Measurements from ENCODE around the gene MCTP2.

Gene MCTP2

GRCh38 chr15:94367726-94368535 lies 136.6 kb downstream of the MCTP2 start:
- in situ Hi-C loops (cut with HindIII; ENCODE audit: low pct_ligation_motif_present, low pct_unique_long_range_greater_than_20kb, low sequenced_read_pairs), result no loop called here
- DNase-seq, result no peak

- in situ Hi-C loops (cut with HindIII; ENCODE audit: low pct_ligation_motif_present, low pct_unique_long_range_greater_than_20kb, low sequenced_read_pairs), result no loop called here
- no peak for DNase-seq
Observed at GRCh38 chr15:94370206-94370935, 139.0 kb downstream of the MCTP2 start.

GRCh38 chr15:94370936-94371285 lies 139.6 kb downstream of the MCTP2 start:
- no peak for DNase-seq
- in situ Hi-C loops (cut with HindIII; ENCODE audit: low pct_ligation_motif_present, low pct_unique_long_range_greater_than_20kb, low sequenced_read_pairs), result no loop called here

- DNase-seq, result no peak
- in situ Hi-C loops (cut with HindIII; ENCODE audit: low pct_ligation_motif_present, low pct_unique_long_range_greater_than_20kb, low sequenced_read_pairs), result no loop called here
Observed at GRCh38 chr15:94372821-94373220, 141.5 kb downstream of the MCTP2 start.

GRCh38 chr15:94375997-94376396 lies 144.6 kb downstream of the MCTP2 start:
- in situ Hi-C loops (cut with HindIII; ENCODE audit: low pct_ligation_motif_present, low pct_unique_long_range_greater_than_20kb, low sequenced_read_pairs), result no loop called here
- no peak for DNase-seq

- in situ Hi-C loops (cut with HindIII; ENCODE audit: low pct_ligation_motif_present, low pct_unique_long_range_greater_than_20kb, low sequenced_read_pairs), result no loop called here
- DNase-seq, result no peak
Observed at GRCh38 chr15:94379986-94380385, 148.6 kb downstream of the MCTP2 start.

- no peak for DNase-seq
- in situ Hi-C loops (cut with HindIII; ENCODE audit: low pct_ligation_motif_present, low pct_unique_long_range_greater_than_20kb, low sequenced_read_pairs), result no loop called here
Observed at GRCh38 chr15:94380798-94381197, 149.4 kb downstream of the MCTP2 start.

- in situ Hi-C loops (cut with HindIII; ENCODE audit: low pct_ligation_motif_present, low pct_unique_long_range_greater_than_20kb, low sequenced_read_pairs), result no loop called here
- DNase-seq, result no peak
Observed at GRCh38 chr15:94381384-94381783, 150.0 kb downstream of the MCTP2 start.

GRCh38 chr15:94383041-94383440 lies 151.7 kb downstream of the MCTP2 start:
- no peak for DNase-seq
- in situ Hi-C loops (cut with HindIII; ENCODE audit: low pct_ligation_motif_present, low pct_unique_long_range_greater_than_20kb, low sequenced_read_pairs), result no loop called here

- in situ Hi-C loops (cut with HindIII; ENCODE audit: low pct_ligation_motif_present, low pct_unique_long_range_greater_than_20kb, low sequenced_read_pairs), result no loop called here
- no peak for DNase-seq
Observed at GRCh38 chr15:94383706-94384105, 152.3 kb downstream of the MCTP2 start.

GRCh38 chr15:94385441-94385840 lies 154.1 kb downstream of the MCTP2 start:
- no peak for DNase-seq

GRCh38 chr15:94386351-94386750 lies 155.0 kb downstream of the MCTP2 start:
- in situ Hi-C loops (cut with HindIII; ENCODE audit: low pct_ligation_motif_present, low pct_unique_long_range_greater_than_20kb, low sequenced_read_pairs), result no loop called here

More at GRCh38 chr15:94385441-94385840, 154.1 kb downstream of the MCTP2 start:
- in situ Hi-C loops (cut with HindIII; ENCODE audit: low pct_ligation_motif_present, low pct_unique_long_range_greater_than_20kb, low sequenced_read_pairs), result no loop called here

GRCh38 chr15:94387442-94387841 lies 156.1 kb downstream of the MCTP2 start:
- in situ Hi-C loops (cut with HindIII; ENCODE audit: low pct_ligation_motif_present, low pct_unique_long_range_greater_than_20kb, low sequenced_read_pairs), result no loop called here
- no peak for DNase-seq

More at GRCh38 chr15:94386351-94386750, 155.0 kb downstream of the MCTP2 start:
- DNase-seq, result no peak

GRCh38 chr15:94387849-94388441 lies 156.6 kb downstream of the MCTP2 start:
- in situ Hi-C loops (cut with HindIII; ENCODE audit: low pct_ligation_motif_present, low pct_unique_long_range_greater_than_20kb, low sequenced_read_pairs), result no loop called here
- DNase-seq, result no peak

GRCh38 chr15:94395640-94396039 lies 164.3 kb downstream of the MCTP2 start:
- DNase-seq, result no peak
- in situ Hi-C loops (cut with HindIII; ENCODE audit: low pct_ligation_motif_present, low pct_unique_long_range_greater_than_20kb, low sequenced_read_pairs), result no loop called here

GRCh38 chr15:94397337-94397736 lies 166.0 kb downstream of the MCTP2 start:
- in situ Hi-C loops (cut with HindIII; ENCODE audit: low pct_ligation_motif_present, low pct_unique_long_range_greater_than_20kb, low sequenced_read_pairs), result no loop called here
- DNase-seq, result no peak

- DNase-seq, result no peak
- in situ Hi-C loops (cut with HindIII; ENCODE audit: low pct_ligation_motif_present, low pct_unique_long_range_greater_than_20kb, low sequenced_read_pairs), result no loop called here
Observed at GRCh38 chr15:94398001-94398400, 166.6 kb downstream of the MCTP2 start.

GRCh38 chr15:94400526-94401298 lies 169.4 kb downstream of the MCTP2 start:
- in situ Hi-C loops (cut with HindIII; ENCODE audit: low pct_ligation_motif_present, low pct_unique_long_range_greater_than_20kb, low sequenced_read_pairs), result no loop called here
- DNase-seq, result no peak

- no peak for DNase-seq
- in situ Hi-C loops (cut with HindIII; ENCODE audit: low pct_ligation_motif_present, low pct_unique_long_range_greater_than_20kb, low sequenced_read_pairs), result no loop called here
Observed at GRCh38 chr15:94403331-94403730, 172.0 kb downstream of the MCTP2 start.

Measured in ACHN (cell line).